HepG2 (cell line): ENCODE measurements around the gene LDHB. TPM values are rescaled to one million over a fixed set of nuclear protein-coding genes. Genes with fewer than 3 reads are reported as not detected.

Source experiments
- ATAC-seq: fragments of 200-7000 bp; cut with Tn5 transposase; 3 replicates; pipeline ENCODE4 v1.9.1; 2020; ENCODE audit warnings: mild to moderate bottlenecking, moderate library complexity
- BruUV-seq: library from RNA; stranded (reverse); fragments of 400-500 nt; replicated peaks from 2 replicates; lab custom pipeline; 2021; lab: Mats Ljungman, UMichigan
- CTCF ChIA-PET: fragments of 300-600 bp; formaldehyde crosslinking; extraction: SDS; loops from one replicate; lab custom pipeline; 2021; ENCODE audit warnings: low total read pairs, inconsistent platforms, low intra/inter-chr PET ratio; lab: Yijun Ruan, JAX
- POLR2A ChIA-PET: fragments of 350-600 bp; sonication (Branson Sonifier 250); formaldehyde crosslinking; loops from one replicate; lab custom pipeline; 2020; ENCODE audit warnings: antibody characterized with exemption, inconsistent platforms; lab: Yijun Ruan, JAX
- DNase-seq: peaks from one replicate; pipeline ENCODE4 v3.0.0-alpha.2; 2015; ENCODE audit warnings: low spot score
- FAIRE-seq: peaks from 3 replicates; lab custom pipeline; 2011; peaks lifted over from hg19 to GRCh38; lab: Jason Lieb, UNC
- H2AFZ ChIP-seq: one replicate; pipeline ENCODE4 v1.6.1; 2011; ENCODE audit warnings: low read length, inconsistent platforms
- H3K27ac ChIP-seq: fragments of 300-600 bp; 3 replicates; pipeline ENCODE4 v1.8.0; 2011; ENCODE audit warnings: mixed run types, mild to moderate bottlenecking, mixed read lengths, low read length, inconsistent platforms; ENCODE audit not compliant: insufficient read depth; ENCODE audit errors: extremely low read length
- H3K27me3 ChIP-seq, 2 experiments: fragments of 200-600 bp in 1 of 2; 2 replicates in 1 of 2; 3 replicates in 1 of 2; pipeline versions ENCODE4 v1.6.0 to v1.8.0; 2011; ENCODE audit warnings: low read length in 2 of 2, mild to moderate bottlenecking in 2 of 2, moderate library complexity in 2 of 2, inconsistent platforms in 1 of 2; ENCODE audit not compliant: insufficient read depth in 2 of 2, control insufficient read depth in 1 of 2
- H3K36me3 ChIP-seq, 2 experiments: fragments of 200-600 bp in 1 of 2; replicated peaks in 1 of 2; 2 replicates in 1 of 2; 3 replicates in 1 of 2; pipeline versions ENCODE4 v1.5.1 to v1.8.0; 2011; ENCODE audit warnings: low read length in 2 of 2, inconsistent platforms in 1 of 2; ENCODE audit not compliant: insufficient read depth in 2 of 2, control insufficient read depth in 1 of 2
- H3K4me1 ChIP-seq: 2 replicates; pipeline ENCODE4 v1.5.1; 2012; ENCODE audit warnings: low read length, inconsistent platforms; ENCODE audit not compliant: insufficient read depth
- H3K4me2 ChIP-seq: 2 replicates; pipeline ENCODE4 v1.6.0; 2011; ENCODE audit warnings: low read depth, low read length, inconsistent platforms
- H3K4me3 ChIP-seq, 3 experiments: fragments of 200-600 bp in 1 of 3; sonication (generic), shearing (Covaris generic) in 1 of 3; replicated peaks in 1 of 3; 2 replicates each; pipeline ENCODE4 v1.5.1; 2011 to 2016; ENCODE audit warnings: low read length in 3 of 3, inconsistent platforms in 2 of 3, low read depth in 2 of 3, mild to moderate bottlenecking in 2 of 3, control low read depth in 1 of 3, mixed read lengths in 1 of 3; ENCODE audit not compliant: insufficient read depth in 1 of 3
- H3K79me2 ChIP-seq: one replicate; pipeline ENCODE4 v1.6.1; 2011; ENCODE audit warnings: low read length, inconsistent platforms; ENCODE audit not compliant: insufficient read depth
- H3K9ac ChIP-seq: 2 replicates; pipeline ENCODE4 v1.6.0; 2011; ENCODE audit warnings: mild to moderate bottlenecking, low read depth, low read length, inconsistent platforms; ENCODE audit not compliant: insufficient read depth
- H3K9me3 ChIP-seq: 2 replicates; pipeline ENCODE4 v1.5.1; 2012; ENCODE audit warnings: mild to moderate bottlenecking, low read length
- H4K20me1 ChIP-seq: 2 replicates; pipeline ENCODE4 v1.6.0; 2011; ENCODE audit warnings: inconsistent platforms, mild to moderate bottlenecking, low read length, moderate library complexity; ENCODE audit not compliant: insufficient read depth
- KDM1A ChIP-seq: IDR thresholded peaks from 2 replicates; pipeline ENCODE4 v1.6.1; 2016; ENCODE audit warnings: missing compliant biosample characterization
- KLF12 ChIP-seq: sonication (generic); formaldehyde crosslinking; IDR thresholded peaks from 2 replicates; pipeline ENCODE4 v1.4.0; 2020; ENCODE audit warnings: missing genetic modification reagents, borderline replicate concordance
- NAIF1 ChIP-seq: sonication (generic); formaldehyde crosslinking; IDR thresholded peaks from 2 replicates; pipeline ENCODE4 v1.5.0; 2020; ENCODE audit warnings: mild to moderate bottlenecking, missing genetic modification reagents, borderline replicate concordance
- NFRKB ChIP-seq: fragments of 450-650 bp; IDR thresholded peaks from 2 replicates; pipeline ENCODE4 v1.6.1; 2017
- PHB2 ChIP-seq: fragments of 450-650 bp; IDR thresholded peaks from 2 replicates; pipeline ENCODE4 v1.6.1; 2018; ENCODE audit not compliant: partially characterized antibody
- SUZ12 ChIP-seq: fragments of 150-350 bp; IDR thresholded peaks from 2 replicates; pipeline ENCODE4 v1.6.1; 2014; ENCODE audit warnings: low read depth, low read length
- TBL1XR1 ChIP-seq: fragments of 150-350 bp; IDR thresholded peaks from 2 replicates; pipeline ENCODE4 v1.6.1; 2014; ENCODE audit warnings: borderline replicate concordance, low read length; ENCODE audit not compliant: partially characterized antibody
- ZBED4 ChIP-seq: sonication (generic); formaldehyde crosslinking; IDR thresholded peaks from 2 replicates; pipeline ENCODE4 v1.4.0; 2020; ENCODE audit warnings: missing genetic modification reagents, borderline replicate concordance
- ZNF652 ChIP-seq: IDR thresholded peaks from 2 replicates; pipeline ENCODE4 v1.6.1; 2016; ENCODE audit warnings: low read depth, borderline replicate concordance
- ZNF761 ChIP-seq: sonication (generic); formaldehyde crosslinking; conservative IDR thresholded peaks from 2 replicates; pipeline ENCODE4 v1.4.0; 2020; ENCODE audit warnings: mild to moderate bottlenecking, missing genetic modification reagents
- ZNF782 ChIP-seq: sonication (generic); formaldehyde crosslinking; IDR thresholded peaks from 2 replicates; pipeline ENCODE4 v1.4.0; 2020; ENCODE audit warnings: missing genetic modification reagents, mild to moderate bottlenecking, borderline replicate concordance
- ZNF792 ChIP-seq: IDR thresholded peaks from 2 replicates; pipeline ENCODE4 v1.6.1; 2016
- WGBS: methylation state at CpG from one replicate; pipeline ENCODE4 v1.1.6; 2017; ENCODE audit warnings: low lambda C conversion rate; 5-methylcytosine and 5-hydroxymethylcytosine counted together
- in situ Hi-C: cut with HindIII; loops from 2 replicates; pipeline ENCODE4 v1.10.0; 2017; ENCODE audit warnings: low pct_unique_long_range_greater_than_20kb; ENCODE audit not compliant: extremely low pct_ligation_motif_present
- intact Hi-C: fragments of 100-400 bp; cut with micrococcal nuclease; formaldehyde crosslinking; loops from one replicate; pipeline ENCODE4 v1.10.0; 2022; ENCODE audit not compliant: unreplicated experiment
- polyA plus RNA-seq, 8 experiments: library from polyadenylated mRNA; depleted of rRNA in 3 of 8; stranded (reverse) in 7 of 8; unstranded in 1 of 8; fragments of >200 nt; fragmentation: Illumina TruSeq in 4 of 8; extraction: Trizol in 4 of 8; gene quantifications; 2 replicates each; pipeline versions ENCODE4 v1.2.1 to v1.2.3, GENCODE V29; 2011 to 2016; ENCODE audit warnings: low read depth in 4 of 8, missing spikeins in 1 of 8, mixed read lengths in 1 of 8; ENCODE audit not compliant: insufficient read depth in 1 of 8
- total RNA-seq, 5 experiments: library from RNA; depleted of rRNA; stranded (reverse); fragments of >200 nt; fragmentation: Illumina TruSeq; extraction: Trizol; gene quantifications; 2 replicates each; pipeline ENCODE4 v1.2.3, GENCODE V29; 2016; ENCODE audit warnings: low read depth in 1 of 5

Gene LDHB
- total and polyA plus RNA-seq, 2 of the 13 experiments (the other 11 are each of a cell fraction or from before 2014, with no cell fraction given): 0.08 TPM; not detected in 1

GRCh38 chr12:21631367-21631766, 26.3 kb downstream of the LDHB start:
- Histone ChIP-seq H4K20me1 (no peaks in the 10 kb centered on the region), H3K9ac (no peak overlapping the region), H3K79me2 (no peaks in the 10 kb centered on the region), H3K27me3 (no peaks in the 10 kb centered on the region), H3K27ac (no peak overlapping the region), H3K9me3 (no peaks in the 10 kb centered on the region), H3K4me3 (no peak overlapping the region), H2AFZ (no peak overlapping the region), H3K36me3 (no peaks in the 10 kb centered on the region), H3K4me2 (no peak overlapping the region), H3K4me1 (no peaks in the 10 kb centered on the region)
- in situ Hi-C loops (no loop called here), intact Hi-C loops (no loop called here)
- FAIRE-seq (no peak), DNase-seq (no peak), ATAC-seq (no peak)
- ChIA-PET CTCF (no interaction called here), POLR2A (no interaction called here)
- WGBS: 0% methylated on average over 2 of the region's 2 CpGs
- BruUV-seq: no TSS peak
- no peak for TF ChIP-seq ZNF782
- no peak for TF ChIP-seq ZNF652 (CRISPR knock-in tag)
- no peak for TF ChIP-seq KDM1A (CRISPR knock-in tag)
- TF ChIP-seq ZNF792 (CRISPR knock-in tag): no peak
- TF ChIP-seq KLF12 (CRISPR knock-in tag): no peak
- no peak for TF ChIP-seq SUZ12
- TF ChIP-seq NAIF1: no peak

GRCh38 chr12:21627924-21628323, 29.7 kb downstream of the LDHB start:
- 5% methylated on average over 2 of the region's 2 CpGs for WGBS
- no peaks in the 10 kb centered on the region for H3K36me3 ChIP-seq
- H4K20me1 ChIP-seq: no peaks in the 10 kb centered on the region
- H3K27ac ChIP-seq: no peak overlapping the region
- H3K4me3 ChIP-seq: no peak overlapping the region
- ATAC-seq (no peak), FAIRE-seq (no peak), DNase-seq (no peak)
- H3K4me1 ChIP-seq: no peaks in the 10 kb centered on the region
- POLR2A ChIA-PET: no interaction called here
- no peak overlapping the region for H3K9ac ChIP-seq
- H3K79me2 ChIP-seq: no peaks in the 10 kb centered on the region
- intact Hi-C loops (no loop called here), in situ Hi-C loops (no loop called here)
- no peak overlapping the region for H2AFZ ChIP-seq
- BruUV-seq: no TSS peak
- H3K4me2 ChIP-seq: no peak overlapping the region
- H3K27me3 ChIP-seq: no peaks in the 10 kb centered on the region
- CTCF ChIA-PET: no interaction called here
- no peaks in the 10 kb centered on the region for H3K9me3 ChIP-seq
- no peak for TF ChIP-seq ZNF761 (CRISPR knock-in tag)
- TF ChIP-seq TBL1XR1: no peak
- TF ChIP-seq NFRKB: no peak
- TF ChIP-seq PHB2: no peak
- no peak for TF ChIP-seq ZBED4 (CRISPR knock-in tag)
